ENCODE data around the gene ARRDC5.

Gene ARRDC5

GRCh38 chr19:4878491-4878968, 24.2 kb downstream of the ARRDC5 start:
- no peak overlapping the region for H3K4me3 ChIP-seq (replicated peaks; ENCODE audit: low read depth, low read length)
- H3K27me3 ChIP-seq (replicated peaks; ENCODE audit: control insufficient read depth, insufficient read depth, low read length), result no peaks in the 10 kb centered on the region
- DNase-seq (ENCODE audit: extremely low read depth, insufficient read length), result no peak
- no peaks in the 10 kb centered on the region for H3K36me3 ChIP-seq (ENCODE audit: control insufficient read depth, insufficient read depth, low read length)
- no peak for TF ChIP-seq CTCF (IDR thresholded peaks at IDR 0.05; ENCODE audit: insufficient read depth, low read length, poor library complexity, severe bottlenecking)

GRCh38 chr19:4877753-4878490, 24.8 kb downstream of the ARRDC5 start:
- no peaks in the 10 kb centered on the region for H3K27me3 ChIP-seq (replicated peaks; ENCODE audit: control insufficient read depth, insufficient read depth, low read length)
- no peak for DNase-seq (ENCODE audit: extremely low read depth, insufficient read length)
- H3K36me3 ChIP-seq (ENCODE audit: control insufficient read depth, insufficient read depth, low read length), result no peaks in the 10 kb centered on the region
- H3K4me3 ChIP-seq (replicated peaks; ENCODE audit: low read depth, low read length), result no peak overlapping the region
- TF ChIP-seq CTCF (IDR thresholded peaks at IDR 0.05; ENCODE audit: insufficient read depth, low read length, poor library complexity, severe bottlenecking), result no peak

GRCh38 chr19:4873930-4874329, 28.8 kb downstream of the ARRDC5 start:
- Histone ChIP-seq H3K4me3 (replicated peaks; ENCODE audit: low read depth, low read length) (no peak overlapping the region), H3K27me3 (replicated peaks; ENCODE audit: control insufficient read depth, insufficient read depth, low read length) (no peaks in the 10 kb centered on the region), H3K36me3 (ENCODE audit: control insufficient read depth, insufficient read depth, low read length) (no peaks in the 10 kb centered on the region)
- DNase-seq (ENCODE audit: extremely low read depth, insufficient read length), result no peak
- no peak for TF ChIP-seq CTCF (IDR thresholded peaks at IDR 0.05; ENCODE audit: insufficient read depth, low read length, poor library complexity, severe bottlenecking)

- DNase-seq (ENCODE audit: extremely low read depth, insufficient read length), result no peak
- H3K27me3 ChIP-seq (replicated peaks; ENCODE audit: control insufficient read depth, insufficient read depth, low read length), result no peaks in the 10 kb centered on the region
- no peaks in the 10 kb centered on the region for H3K36me3 ChIP-seq (ENCODE audit: control insufficient read depth, insufficient read depth, low read length)
- H3K4me3 ChIP-seq (replicated peaks; ENCODE audit: low read depth, low read length), result no peak overlapping the region
- TF ChIP-seq CTCF (IDR thresholded peaks at IDR 0.05; ENCODE audit: insufficient read depth, low read length, poor library complexity, severe bottlenecking), result no peak
Measured at GRCh38 chr19:4871711-4872110, 31.0 kb downstream of the ARRDC5 start.

GRCh38 chr19:4870025-4870700, 32.5 kb downstream of the ARRDC5 start:
- no peak for TF ChIP-seq CTCF (IDR thresholded peaks at IDR 0.05; ENCODE audit: insufficient read depth, low read length, poor library complexity, severe bottlenecking)
- DNase-seq (ENCODE audit: extremely low read depth, insufficient read length), result no peak
- Histone ChIP-seq H3K4me3 (replicated peaks; ENCODE audit: low read depth, low read length) (no peak overlapping the region), H3K36me3 (ENCODE audit: control insufficient read depth, insufficient read depth, low read length) (no peaks in the 10 kb centered on the region), H3K27me3 (replicated peaks; ENCODE audit: control insufficient read depth, insufficient read depth, low read length) (no peaks in the 10 kb centered on the region)
